HuH-7 (cell line): ENCODE results near the gene TFPT.

Source experiments
- DNase-seq: peaks from one replicate; pipeline ENCODE4 v3.0.0; 2011; ENCODE audit warnings: low spot score

Gene TFPT

GRCh38 chr19:54115109-54116063, at the start of gene TFPT, which contains the start of gene PRPF31:
Gene TFPT, minus strand, starts transcription at chr19:54115657. Its CDS starts 388 bp downstream, at chr19:54115269.
Gene PRPF31, plus strand, starts transcription at chr19:54115754. Its CDS starts 2,525 bp downstream, at chr19:54118279.
- peak; percentile 98 for DNase-seq

DNA sequence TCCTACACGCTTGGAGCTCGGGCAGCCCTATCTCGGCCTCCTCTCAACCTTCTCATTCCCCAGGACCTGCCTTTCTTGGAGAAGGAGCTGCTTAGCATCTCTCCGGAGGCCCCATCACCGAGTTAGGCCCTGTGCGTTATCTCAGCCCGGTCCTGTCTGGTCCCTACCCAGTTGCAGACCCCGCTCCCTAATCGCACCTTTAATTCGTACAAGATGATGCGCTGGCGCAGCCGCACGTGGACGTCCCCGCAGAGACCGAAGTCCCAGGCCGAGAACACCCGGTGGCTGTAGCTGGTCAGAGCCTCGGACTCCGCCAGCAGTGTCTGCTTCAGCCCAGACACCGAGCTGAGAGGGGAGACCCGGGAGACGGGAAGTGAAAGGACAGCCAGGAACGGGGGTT, 49.8 kb upstream of the TFPT start:
- DNase-seq = no peak

DNA sequence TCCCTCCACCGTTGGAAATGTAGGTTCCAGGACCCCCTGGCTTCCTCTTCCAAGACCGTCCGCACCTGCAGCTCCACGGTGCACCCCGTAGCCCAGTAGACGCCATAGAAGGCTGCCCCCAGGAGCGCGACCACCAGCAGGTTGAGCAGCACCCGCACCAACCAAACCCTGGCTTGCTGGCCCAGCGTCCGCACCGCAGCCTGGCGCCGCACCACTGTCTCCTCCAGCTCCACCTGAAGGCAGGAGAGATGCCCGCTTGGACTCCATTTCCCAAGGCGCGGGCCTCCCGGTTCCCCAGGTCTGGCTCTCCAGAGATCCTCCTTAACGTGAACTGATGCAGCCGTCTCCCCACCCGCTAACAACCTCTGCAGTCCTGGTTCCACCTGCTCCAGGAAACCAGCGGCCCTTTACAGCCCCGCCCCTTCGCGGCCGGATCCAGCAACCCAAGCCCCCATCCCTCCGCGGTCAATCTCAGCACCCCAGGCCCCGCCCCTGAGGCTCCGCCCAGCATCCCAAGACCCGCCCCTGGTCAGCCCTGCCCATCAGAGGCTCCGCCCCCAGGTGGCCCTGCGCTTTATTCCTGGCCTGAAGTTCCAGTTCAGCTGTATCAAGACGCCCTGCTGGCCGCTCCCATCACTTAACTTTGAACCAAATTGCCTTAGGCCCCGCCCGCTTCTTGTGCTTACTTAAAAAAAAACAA, 49.1 kb upstream of the TFPT start:
- no peak for DNase-seq

DNA sequence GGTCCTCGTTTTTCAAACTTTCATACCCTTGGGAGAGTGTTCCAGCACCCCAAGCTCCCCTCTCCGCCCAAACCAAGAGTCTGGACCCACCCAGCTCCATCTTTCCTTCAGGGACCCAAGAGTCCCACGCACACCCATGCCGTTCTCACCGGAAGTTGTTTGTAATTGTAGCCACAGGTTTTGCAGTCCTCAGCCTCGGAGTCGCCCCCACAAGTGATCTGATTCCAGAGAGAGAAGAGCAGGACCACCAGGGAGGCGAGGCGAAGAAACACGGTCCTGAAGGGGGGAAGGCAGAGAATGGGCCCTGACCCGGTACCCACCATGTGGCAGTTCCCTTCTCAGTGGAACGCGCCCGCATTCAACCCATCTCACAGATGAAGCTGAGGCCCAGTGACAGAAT, 47.4 kb upstream of the TFPT start:
- DNase-seq = no peak

DNA sequence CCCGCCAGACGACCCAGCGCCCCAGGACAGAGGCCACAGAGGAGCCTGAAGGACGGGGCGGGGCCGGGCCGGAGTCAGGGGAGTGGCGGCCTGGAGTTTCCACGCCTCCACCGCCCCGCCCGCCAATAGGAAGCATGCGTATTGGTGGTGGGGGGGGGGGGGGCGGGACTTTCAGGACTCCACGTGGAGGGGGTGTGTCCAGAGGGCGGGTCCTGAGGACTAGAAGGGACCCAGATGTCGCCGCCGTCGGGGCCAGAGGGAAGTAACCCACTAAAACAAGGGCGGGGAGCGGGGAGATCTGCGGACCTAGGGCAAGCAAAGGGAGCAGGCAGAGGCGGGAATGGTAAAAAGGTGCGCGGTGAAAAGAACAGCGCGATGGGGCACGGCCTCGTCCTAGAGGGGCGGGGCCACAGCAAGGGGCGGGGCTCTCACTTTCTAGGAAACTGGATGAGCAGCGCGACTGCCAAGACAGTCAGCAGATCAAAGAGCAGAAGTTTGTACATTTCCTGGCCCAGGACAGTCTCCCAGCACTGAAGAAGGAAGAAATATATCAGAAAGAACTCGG, 46.9 kb upstream of the TFPT start:
- no peak for DNase-seq

GRCh38 chr19:54160854-54161253, 45.4 kb upstream of the TFPT start:
- no peak for DNase-seq

DNA sequence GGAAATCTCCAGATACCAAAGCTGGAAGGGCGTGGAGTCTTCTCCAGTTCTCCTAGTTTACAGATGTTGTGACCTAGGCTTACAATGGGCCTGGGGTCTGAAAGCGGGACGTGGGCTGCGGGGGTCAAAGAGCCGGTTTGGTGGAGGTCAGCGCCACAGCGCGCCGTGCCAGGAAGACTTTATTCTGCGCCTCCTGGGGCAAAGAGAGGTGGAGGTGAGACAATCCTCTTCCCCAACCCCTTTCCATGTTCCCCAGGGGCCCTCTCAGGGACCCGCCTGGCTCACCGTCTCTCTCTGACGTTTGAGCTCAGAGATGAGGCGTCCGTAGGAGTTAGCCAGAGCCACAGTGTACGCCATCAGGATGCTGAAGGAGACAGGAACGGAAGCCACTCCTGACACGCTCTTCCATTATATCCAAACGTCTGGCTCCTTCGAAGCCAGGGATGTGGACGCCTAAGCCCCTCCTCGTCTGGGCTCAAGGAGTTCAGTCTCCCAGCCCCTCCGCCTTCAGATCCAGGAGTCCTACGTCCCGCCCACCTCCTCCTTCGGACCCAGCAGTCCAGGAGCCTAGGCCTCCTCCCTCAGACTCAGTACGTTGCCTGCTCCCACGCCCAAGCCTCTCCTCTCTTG, 44.8 kb upstream of the TFPT start:
- no peak for DNase-seq

DNA sequence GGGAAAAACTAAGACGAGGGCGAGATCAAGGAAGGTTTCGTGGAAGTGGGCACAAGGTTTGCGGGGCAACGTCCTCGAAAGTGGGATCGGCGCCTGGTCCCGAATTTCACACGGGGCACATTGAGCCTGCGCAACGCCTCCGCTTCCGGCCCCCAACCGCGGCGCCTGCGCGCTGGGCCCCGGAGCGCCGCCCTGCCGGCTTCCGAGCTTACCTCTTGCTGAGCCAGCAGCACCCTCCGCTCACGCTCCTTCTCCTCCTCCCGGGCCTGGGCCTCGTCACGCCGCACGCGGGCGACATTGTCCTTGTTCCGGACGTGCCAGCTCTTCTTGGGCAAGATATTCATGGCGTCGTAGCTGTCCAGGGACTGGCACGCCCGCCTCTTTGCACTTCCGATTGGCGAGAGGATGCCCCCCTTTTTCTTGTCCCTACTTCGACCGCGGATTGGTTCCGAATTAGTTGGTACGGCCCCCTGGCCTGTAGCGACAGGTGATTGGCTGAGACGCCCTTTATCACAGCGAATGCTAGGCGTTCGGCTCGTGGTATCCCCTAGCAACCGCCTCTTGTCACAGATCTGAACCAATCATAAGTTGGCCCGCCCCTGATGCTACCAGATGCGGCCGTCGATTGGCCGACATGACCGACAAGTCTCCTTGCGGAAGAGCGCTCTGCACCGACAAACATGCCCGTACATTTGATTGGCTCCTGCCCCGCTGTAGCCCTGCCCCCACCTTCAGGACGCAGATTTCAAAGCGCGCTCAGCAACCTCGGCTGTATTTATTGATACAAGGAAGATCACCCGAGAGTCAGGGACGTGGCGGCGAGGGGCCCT, 44.1 kb upstream of the TFPT start, which contains the start of gene LENG1:
LENG1 (minus strand) TSS at position 370 of the 830 bp plus-strand sequence; CDS start at position 344, 26 bp downstream.
- DNase-seq = peak; percentile 100

DNA sequence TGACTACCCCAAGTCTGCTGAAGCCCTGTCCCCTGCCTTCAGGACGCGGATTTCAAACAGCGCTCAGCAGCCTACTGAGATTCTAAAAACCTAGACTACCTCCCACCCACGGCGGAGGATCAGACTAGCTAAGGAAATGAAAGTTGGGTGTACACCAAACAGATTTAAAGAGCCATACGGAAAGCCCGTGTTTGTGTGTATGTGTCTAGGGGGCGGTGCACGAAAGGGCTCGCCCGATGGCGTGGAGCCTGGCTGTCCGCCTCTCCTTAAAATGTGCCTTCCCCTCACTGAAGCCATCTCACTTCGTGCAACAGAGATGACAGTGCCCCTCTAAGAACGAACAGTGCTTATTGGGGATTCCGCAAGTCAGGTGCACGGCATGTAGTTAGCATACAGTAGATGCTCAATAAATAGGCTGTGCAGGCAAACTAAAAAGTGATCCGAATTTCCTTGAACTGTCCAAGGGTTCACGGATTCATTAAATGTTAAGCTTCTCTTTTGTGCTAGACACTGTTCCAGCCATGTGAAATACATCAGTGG, 43.4 kb upstream of the TFPT start:
- no peak for DNase-seq

GRCh38 chr19:54156953-54157352, 41.5 kb upstream of the TFPT start:
- DNase-seq = no peak

- DNase-seq = no peak
Measured at GRCh38 chr19:54156490-54156889, 41.0 kb upstream of the TFPT start.

GRCh38 chr19:54155694-54156093, 40.2 kb upstream of the TFPT start:
- DNase-seq = no peak

- DNase-seq = no peak
Measured at GRCh38 chr19:54154603-54155345, 39.3 kb upstream of the TFPT start.

GRCh38 chr19:54153731-54154326, 38.4 kb upstream of the TFPT start:
- no peak for DNase-seq

- no peak for DNase-seq
Measured at GRCh38 chr19:54152878-54153524, 37.5 kb upstream of the TFPT start.

- no peak for DNase-seq
Measured at GRCh38 chr19:54152267-54152666, 36.8 kb upstream of the TFPT start.

DNA sequence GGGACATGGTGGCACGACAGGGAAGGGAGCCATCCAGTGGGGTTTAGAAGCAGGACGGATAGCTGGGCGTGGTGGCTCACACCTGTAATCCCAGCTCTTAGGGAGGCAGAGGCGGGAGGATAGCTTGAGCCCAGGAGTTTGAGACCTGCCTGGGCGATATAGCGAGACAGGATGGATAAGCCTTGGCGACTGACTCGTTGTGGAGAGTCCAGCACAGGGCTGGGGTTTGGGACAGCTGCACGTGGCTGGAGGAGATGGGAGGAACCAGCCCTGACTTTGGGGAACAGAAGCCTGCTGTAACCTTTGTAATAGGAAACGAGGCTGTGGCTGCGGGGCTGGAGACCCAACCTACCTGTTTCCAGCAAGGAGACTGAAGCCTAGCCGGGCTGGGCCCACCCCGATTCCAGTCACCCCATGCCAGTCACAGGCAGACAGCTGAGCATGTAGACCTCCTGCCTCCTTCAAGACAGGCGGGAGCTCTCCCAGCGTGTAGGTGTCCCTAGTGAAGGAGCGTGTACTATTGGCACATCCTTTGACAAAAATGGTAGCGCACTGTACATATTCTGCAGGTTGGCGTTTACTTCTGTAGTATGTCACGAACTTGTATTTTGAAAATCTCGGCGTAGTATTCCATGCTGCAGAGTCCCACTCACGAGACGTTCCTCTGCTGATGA, 36.0 kb upstream of the TFPT start:
- no peak for DNase-seq

- DNase-seq = no peak
Measured at GRCh38 chr19:54149021-54149812, 33.8 kb upstream of the TFPT start.
